Peyer's patch (tissue), 4 donors: ENCODE data around the gene MRPL38. TPM values are rescaled to one million over a fixed set of nuclear protein-coding genes. Genes with fewer than 3 reads are reported as not detected.
A peak's percentile ranks its signal among the peaks of the same experiment; 100 is the strongest.

ENCODE experiments used
- DNase-seq, 3 donors: peaks; one replicate each; pipeline ENCODE4 v3.0.0-alpha.2; 2017 to 2019
- H3K27ac ChIP-seq, 4 donors: fragments of 200-600 bp; sonication (generic); one replicate each; pipeline ENCODE4 v1.5.1; 2016 to 2019
- H3K27me3 ChIP-seq, 2 donors: fragments of 200-600 bp; sonication (generic); one replicate each; pipeline ENCODE4 v1.5.1; 2019
- H3K36me3 ChIP-seq, 3 donors: fragments of 200-600 bp; sonication (generic); one replicate each; pipeline ENCODE4 v1.5.1; 2016 to 2019
- H3K4me1 ChIP-seq, 4 donors: fragments of 200-600 bp; sonication (generic); one replicate each; pipeline ENCODE4 v1.5.1; 2016 to 2019
- H3K4me3 ChIP-seq, 4 donors: fragments of 200-600 bp; sonication (generic); 1 replicate in 3 of 4; 2 replicates in 1 of 4; pipeline ENCODE4 v1.5.1; 2016 to 2019; ENCODE audit warnings: mild to moderate bottlenecking in 1 of 4
- H3K9me3 ChIP-seq, 4 donors: fragments of 200-600 bp; sonication (generic); one replicate each; pipeline ENCODE4 v1.5.1; 2016 to 2019; ENCODE audit warnings: mild to moderate bottlenecking in 1 of 4
- CTCF ChIP-seq, 6 experiments: fragments of 450-650 bp in 4 of 6; fragments of 200-600 bp in 2 of 6; sonication (generic) in 1 of 6; IDR thresholded peaks; one replicate each; pipeline ENCODE4 v1.5.1; 2017 to 2019; ENCODE audit warnings: antibody characterized with exemption in 6 of 6, mild to moderate bottlenecking in 3 of 6, moderate library complexity in 1 of 6
- POLR2A ChIP-seq, 2 donors: fragments of 450-650 bp; IDR thresholded peaks; one replicate each; pipeline ENCODE4 v1.5.1; 2017; ENCODE audit warnings: antibody characterized with exemption in 2 of 2, mild to moderate bottlenecking in 2 of 2, moderate library complexity in 2 of 2
- total RNA-seq, 4 donors: library from RNA; depleted of rRNA; stranded (reverse); fragments of >200 nt; gene quantifications; one replicate each; pipeline ENCODE4 v1.1.0, GENCODE V29; 2016

The MRPL38 gene
- total RNA-seq, 4 donors from 2014 or later = 61.1 to 95.7 (median 72.9) TPM

- Histone ChIP-seq H3K4me1 (peaks cover 0 to 11% (median 3%) of the 10 kb centered on the region in 4 donors), H3K36me3 (peaks cover 0 to 23% (median 2%) of the 10 kb centered on the region in 3 donors), H3K9me3 (no peaks in the 10 kb centered on the region), H3K4me3 (peak overlapping the region; percentile 64 to 87 (median 76)), H3K27me3 (no peaks in the 10 kb centered on the region), H3K27ac (peak overlapping the region in 2 of 4 donors; percentile 2 to 82)
- TF ChIP-seq POLR2A (IDR thresholded peaks at IDR 0.05) (no peak), CTCF (IDR thresholded peaks at IDR 0.05) (no peak)
- peak in 1 of 3 donors; percentile 46 for DNase-seq
Measured at GRCh38 chr17:75941442-75941819, 36.7 kb upstream of the MRPL38 start.

- Histone ChIP-seq H3K36me3 (peaks cover 0 to 18% (median 0%) of the 10 kb centered on the region in 3 donors), H3K27ac (peak within 1 kb of the TSS; percentile 65 to 82 (median 68)), H3K9me3 (no peaks in the 10 kb centered on the region), H3K4me3 (peak within 1 kb of the TSS; percentile 64 to 87 (median 76)), H3K4me1 (peaks cover 0 to 11% (median 3%) of the 10 kb centered on the region in 4 donors), H3K27me3 (no peaks in the 10 kb centered on the region)
- peak in 3 of 6 experiments; percentile 16 to 26 (median 20) for TF ChIP-seq CTCF (IDR thresholded peaks at IDR 0.05)
- TF ChIP-seq POLR2A (IDR thresholded peaks at IDR 0.05) = peak; percentile 64 to 76
- peak; percentile 88 to 96 (median 96) for DNase-seq
Measured at GRCh38 chr17:75940727-75941441, 36.2 kb upstream of the MRPL38 start, which contains the start of gene FBF1. Gene FBF1, minus strand, starts transcription at chr17:75941042. Its CDS starts 2,893 bp downstream, at chr17:75938149.

GRCh38 chr17:75937652-75938051 lies 33.0 kb upstream of the MRPL38 start:
- H3K4me3 ChIP-seq = no peak overlapping the region
- no peak overlapping the region for H3K27ac ChIP-seq
- no peak for DNase-seq
- H3K4me1 ChIP-seq = peaks cover 0 to 11% (median 3%) of the 10 kb centered on the region in 4 donors
- H3K9me3 ChIP-seq = no peaks in the 10 kb centered on the region
- no peaks in the 10 kb centered on the region for H3K27me3 ChIP-seq
- H3K36me3 ChIP-seq = no peaks in the 10 kb centered on the region
- TF ChIP-seq POLR2A (IDR thresholded peaks at IDR 0.05) (no peak), CTCF (IDR thresholded peaks at IDR 0.05) (no peak)

- Histone ChIP-seq H3K4me1 (no peaks in the 10 kb centered on the region), H3K36me3 (no peaks in the 10 kb centered on the region), H3K27ac (no peak overlapping the region), H3K27me3 (no peaks in the 10 kb centered on the region), H3K4me3 (no peak overlapping the region), H3K9me3 (no peaks in the 10 kb centered on the region)
- TF ChIP-seq CTCF (IDR thresholded peaks at IDR 0.05) = no peak
- no peak for TF ChIP-seq POLR2A (IDR thresholded peaks at IDR 0.05)
- DNase-seq = no peak
Measured at GRCh38 chr17:75933808-75934207, 29.1 kb upstream of the MRPL38 start.

GRCh38 chr17:75932852-75933251 lies 28.2 kb upstream of the MRPL38 start:
- TF ChIP-seq CTCF (IDR thresholded peaks at IDR 0.05) = no peak
- TF ChIP-seq POLR2A (IDR thresholded peaks at IDR 0.05) = no peak
- Histone ChIP-seq H3K27me3 (no peaks in the 10 kb centered on the region), H3K4me1 (no peaks in the 10 kb centered on the region), H3K27ac (no peak overlapping the region), H3K4me3 (no peak overlapping the region), H3K9me3 (no peaks in the 10 kb centered on the region), H3K36me3 (no peaks in the 10 kb centered on the region)
- no peak for DNase-seq
